ENCODE results near the gene PIK3CA.

- TF ChIP-seq TARDBP (IDR thresholded peaks at IDR 0.05) (no peak), ELF4 (IDR thresholded peaks at IDR 0.05) (no peak), BHLHE40 (IDR thresholded peaks at IDR 0.05; ENCODE audit: borderline replicate concordance) (no peak), ARNT (IDR thresholded peaks at IDR 0.05) (no peak), FOXM1 (IDR thresholded peaks at IDR 0.05; ENCODE audit: borderline replicate concordance) (no peak), FOXK2 (IDR thresholded peaks at IDR 0.05) (no peak), LEF1 (IDR thresholded peaks at IDR 0.05; ENCODE audit: borderline replicate concordance) (no peak), ZNF384 (IDR thresholded peaks at IDR 0.05) (no peak), NFRKB (IDR thresholded peaks at IDR 0.05) (no peak), FOXA1 (IDR thresholded peaks at IDR 0.05) (no peak), SP1 (IDR thresholded peaks at IDR 0.05) (no peak), SUZ12 (IDR thresholded peaks at IDR 0.05) (no peak), CTBP1 (IDR thresholded peaks at IDR 0.05; ENCODE audit: borderline replicate concordance) (no peak), L3MBTL2 (conservative IDR thresholded peaks at IDR 0.05) (no peak)
Observed at GRCh38 chr3:179289295-179289694, 141.1 kb downstream of the PIK3CA start.

Data from HEK293T (cell line).